ENCODE results near the gene PIGK.
"Not testable (repeated sequence)": the region's sequence is repeated elsewhere in the genome, so short reads cannot be mapped to it uniquely, and the experiment has no call there.

The PIGK gene

GRCh38 chr1:77193951-77194350 is 25.3 kb downstream of the PIGK start:
- DNase-seq (ENCODE audit: low read depth) = no peak

GRCh38 chr1:77188770-77189169 is 30.5 kb downstream of the PIGK start:
- no peak for DNase-seq (ENCODE audit: low read depth)

DNA sequence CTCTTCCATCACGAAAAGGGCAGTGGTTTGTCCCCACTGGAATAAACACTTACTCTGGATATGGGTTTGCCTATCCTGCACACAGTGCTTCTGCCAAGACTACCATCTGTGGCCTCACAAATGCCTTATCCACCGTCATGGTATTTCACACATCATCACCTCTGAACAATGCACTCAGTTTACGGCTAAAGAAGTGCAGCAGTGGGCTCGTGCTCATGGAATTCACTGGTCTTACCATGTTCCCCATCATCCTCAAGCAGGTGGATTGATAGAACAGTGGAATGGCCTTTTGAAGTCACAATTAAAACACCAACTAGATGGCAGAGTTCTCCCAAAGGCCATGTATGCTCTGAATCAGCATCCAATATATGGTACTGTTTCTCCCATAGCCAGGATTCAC is 32.3 kb downstream of the PIGK start:
- DNase-seq (ENCODE audit: low read depth) = not testable (repeated sequence)

- no peak for DNase-seq (ENCODE audit: low read depth)
These were observed 37.1 kb downstream of the PIGK start for GRCh38 chr1:77182083-77182482.

DNA sequence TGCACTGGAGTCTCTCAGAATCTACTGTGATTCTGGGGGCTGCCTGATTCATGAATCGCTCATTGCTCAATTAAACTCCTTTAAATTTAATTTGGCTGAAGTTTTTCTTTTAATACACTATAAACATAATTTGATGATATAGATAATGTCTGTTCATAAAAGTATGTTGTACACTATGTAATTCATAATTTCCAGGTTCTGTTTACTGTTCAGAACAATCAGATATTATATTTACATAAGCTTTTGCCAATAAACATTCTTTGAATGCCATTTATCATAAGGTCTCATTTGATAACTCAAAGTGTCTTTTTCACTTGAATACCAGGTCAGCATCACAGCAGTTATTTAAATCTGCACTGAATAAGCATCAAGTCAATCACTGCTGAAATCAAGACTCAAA is 39.6 kb downstream of the PIGK start:
- DNase-seq (ENCODE audit: low read depth) = no peak

DNA sequence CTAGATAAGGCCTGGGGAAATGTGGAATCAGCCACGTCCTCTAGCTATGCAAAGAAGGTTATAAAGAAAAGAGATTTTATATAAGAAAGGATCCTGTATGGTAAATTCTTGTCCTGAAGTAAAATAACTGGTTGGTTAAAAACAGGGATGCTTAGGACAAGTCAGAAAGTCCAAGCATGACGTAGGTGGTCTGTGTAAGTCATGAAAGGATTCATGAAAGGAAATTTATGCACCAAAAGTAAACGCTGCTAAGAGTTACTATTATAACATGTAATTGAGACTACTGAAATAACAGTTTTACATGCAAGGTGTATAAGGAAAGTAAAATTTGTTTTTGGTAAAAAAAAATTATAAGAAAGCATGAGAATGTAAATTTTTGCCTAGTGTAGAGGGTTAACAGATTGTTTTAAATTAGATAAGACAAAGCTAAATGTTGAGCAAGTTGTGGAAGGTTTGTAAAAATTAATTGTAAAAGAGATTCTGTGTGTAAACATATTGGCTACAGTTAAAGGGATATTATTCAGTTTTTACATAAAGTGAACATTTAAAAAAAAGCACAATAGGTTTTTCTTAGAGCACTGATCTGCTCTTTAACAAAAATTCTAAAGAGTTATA is 43.9 kb downstream of the PIGK start:
- DNase-seq (ENCODE audit: low read depth) = no peak

DNA sequence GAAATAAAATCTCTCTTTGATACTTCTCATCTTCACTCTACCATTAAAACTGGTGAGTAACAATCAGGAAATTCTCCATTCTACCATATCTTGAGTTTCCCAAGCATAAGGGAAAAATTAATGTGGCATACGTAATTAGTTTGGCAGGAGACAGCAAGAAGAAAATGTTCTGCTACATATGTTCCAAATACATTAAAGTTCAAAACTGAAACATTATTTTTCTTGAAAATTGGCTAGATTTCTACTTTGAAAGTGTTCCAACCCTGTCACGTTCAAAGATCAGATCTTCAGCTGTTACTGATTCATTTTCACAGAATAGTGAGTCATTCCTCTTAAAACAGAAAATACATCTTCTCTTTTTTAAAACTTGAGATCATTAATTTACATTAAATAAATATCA is 48.5 kb downstream of the PIGK start:
- DNase-seq (ENCODE audit: low read depth) = peak; percentile 55

- DNase-seq (ENCODE audit: low read depth) = no peak
These were observed 50.9 kb downstream of the PIGK start for GRCh38 chr1:77168358-77168757.

- DNase-seq (ENCODE audit: low read depth) = no peak
These were observed 54.7 kb downstream of the PIGK start for GRCh38 chr1:77164434-77164944.

DNA sequence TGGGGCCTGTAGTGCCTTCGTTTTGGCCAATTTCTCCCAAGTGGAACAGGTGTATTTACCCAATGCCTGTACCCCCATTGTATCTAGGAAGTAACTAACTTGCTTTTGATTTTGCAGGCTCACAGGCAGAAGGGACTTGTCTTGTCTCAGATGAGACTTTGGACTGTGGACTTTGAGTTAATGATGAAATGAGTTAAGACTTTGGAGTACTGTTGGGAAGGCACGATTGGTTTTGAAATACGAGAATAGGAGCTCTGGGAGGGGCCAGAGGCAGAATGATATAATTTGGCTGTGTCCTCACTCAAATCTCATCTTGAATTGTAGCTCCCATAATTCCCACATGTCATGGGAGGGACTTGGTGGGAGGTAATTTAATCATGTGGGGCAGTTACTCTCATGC is 59.5 kb downstream of the PIGK start:
- not testable (repeated sequence) for DNase-seq (ENCODE audit: low read depth)

GRCh38 chr1:77156214-77156613 is 63.0 kb downstream of the PIGK start:
- DNase-seq (ENCODE audit: low read depth) = no peak

DNA sequence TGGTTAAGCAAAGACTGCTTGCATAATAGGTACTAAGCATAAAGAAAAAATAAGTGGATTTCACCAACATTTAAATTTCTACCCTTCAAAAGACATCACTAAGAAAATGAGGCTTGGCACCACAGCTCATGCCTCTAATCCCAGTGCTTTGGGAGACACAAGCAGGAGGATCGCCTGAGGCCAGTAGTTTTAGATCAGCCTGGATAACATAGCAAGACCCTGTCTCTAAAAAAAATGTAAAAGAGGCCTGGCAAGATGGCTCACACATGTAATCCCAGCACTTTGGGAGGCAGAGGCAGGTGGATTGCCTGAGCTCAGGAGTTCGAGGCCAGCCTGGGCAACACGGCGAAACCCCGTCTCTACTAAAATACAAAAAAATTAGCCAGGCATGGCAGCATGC is 73.0 kb downstream of the PIGK start:
- no peak for DNase-seq (ENCODE audit: low read depth)

DNA sequence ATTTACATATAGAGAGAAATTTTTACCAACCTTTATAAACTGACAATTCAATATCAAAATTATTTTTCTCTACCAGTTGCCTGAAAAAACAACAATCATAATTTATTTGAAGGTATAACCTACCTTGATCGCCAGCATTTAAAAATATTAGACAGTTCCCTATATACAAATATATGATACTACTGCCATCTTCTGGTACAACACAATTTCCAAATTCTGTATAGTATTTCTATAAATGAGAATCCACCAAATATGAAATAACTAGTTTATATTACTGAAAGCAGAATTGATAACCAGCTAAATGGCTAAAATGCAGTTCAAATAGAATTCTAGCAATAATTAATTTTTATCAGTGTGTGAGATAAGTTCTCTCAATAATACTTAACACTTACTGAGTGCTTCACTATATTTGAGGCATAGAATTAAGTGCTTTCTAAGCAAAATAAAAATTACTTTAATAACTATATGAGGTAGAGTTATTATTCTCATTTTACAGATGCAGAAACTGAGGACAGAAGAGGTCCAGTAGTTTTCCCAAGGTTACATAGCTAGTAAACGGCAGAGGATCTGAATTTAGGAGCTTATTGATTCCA is 75.6 kb downstream of the PIGK start:
- DNase-seq (ENCODE audit: low read depth) = no peak

GRCh38 chr1:77139389-77139788 is 79.8 kb downstream of the PIGK start:
- DNase-seq (ENCODE audit: low read depth) = no peak

GRCh38 chr1:77134359-77134758 is 84.9 kb downstream of the PIGK start:
- DNase-seq (ENCODE audit: low read depth) = no peak

DNA sequence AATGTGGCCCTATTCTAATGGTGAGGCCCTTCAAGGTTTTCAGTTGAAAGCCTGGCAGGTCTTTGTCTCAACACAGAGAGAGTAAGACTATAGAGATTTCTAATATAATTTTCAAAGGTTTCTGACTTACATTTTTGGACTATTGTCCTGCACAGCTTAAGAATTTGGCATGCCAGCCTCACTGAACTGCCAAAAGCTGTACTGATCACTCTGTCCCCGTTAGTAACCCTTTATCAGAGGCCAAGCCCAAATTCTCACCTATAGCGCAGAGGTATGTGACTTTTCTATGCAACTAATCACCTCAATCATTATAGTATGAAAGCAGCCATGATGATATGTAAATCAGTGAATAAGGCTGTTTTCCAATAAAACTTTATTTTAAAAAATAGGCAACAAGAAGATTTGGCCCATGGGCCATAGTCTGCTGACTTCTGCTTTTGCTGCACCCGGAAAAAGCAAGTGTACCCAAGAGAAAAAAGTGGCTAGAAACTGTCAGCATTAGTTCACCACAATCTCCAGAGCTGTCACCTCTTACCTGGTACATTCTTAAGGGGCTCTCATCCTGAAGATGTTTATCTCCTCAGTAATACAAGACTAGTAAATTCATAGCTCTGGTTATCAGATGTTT is 85.4 kb downstream of the PIGK start:
- no peak for DNase-seq (ENCODE audit: low read depth)

DNA sequence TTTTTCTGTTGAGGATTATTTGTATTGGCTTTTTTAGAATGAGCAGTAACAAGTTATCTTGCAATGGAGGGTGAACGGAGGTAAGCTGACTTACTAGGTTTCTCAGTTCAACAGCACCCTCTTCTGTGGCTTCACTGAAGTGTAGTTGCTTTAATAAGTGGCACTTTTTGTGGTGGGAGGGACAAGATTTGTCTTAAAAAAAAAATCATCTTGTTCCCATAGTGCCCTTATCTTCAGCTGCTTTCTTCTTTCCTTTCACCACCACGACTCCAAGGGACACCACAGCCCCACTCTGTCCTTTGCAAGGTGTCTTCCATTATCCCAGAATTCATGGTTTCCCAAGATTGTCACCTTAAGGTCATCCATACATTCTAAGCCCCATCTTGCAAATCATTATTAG is 92.9 kb downstream of the PIGK start:
- peak; percentile 35 for DNase-seq (ENCODE audit: low read depth)

DNA sequence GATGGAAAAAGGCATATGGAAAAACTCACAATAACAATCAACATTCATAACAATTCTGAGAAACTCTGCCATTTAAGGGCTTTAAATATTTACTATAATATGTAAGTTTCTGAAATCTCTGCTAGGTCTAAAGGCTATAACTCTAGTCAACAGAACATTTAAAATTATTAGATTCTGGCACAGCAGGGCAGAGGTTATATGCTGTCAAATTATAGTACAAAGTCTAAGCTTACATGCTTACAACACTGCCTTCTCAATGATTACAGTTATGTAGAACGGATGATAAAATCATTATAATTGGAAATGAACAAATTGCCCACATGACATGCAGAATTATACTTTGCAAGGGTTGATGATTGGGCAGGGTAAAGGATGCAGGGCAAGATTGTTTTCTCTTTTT is 97.7 kb downstream of the PIGK start:
- DNase-seq (ENCODE audit: low read depth) = no peak

DNA sequence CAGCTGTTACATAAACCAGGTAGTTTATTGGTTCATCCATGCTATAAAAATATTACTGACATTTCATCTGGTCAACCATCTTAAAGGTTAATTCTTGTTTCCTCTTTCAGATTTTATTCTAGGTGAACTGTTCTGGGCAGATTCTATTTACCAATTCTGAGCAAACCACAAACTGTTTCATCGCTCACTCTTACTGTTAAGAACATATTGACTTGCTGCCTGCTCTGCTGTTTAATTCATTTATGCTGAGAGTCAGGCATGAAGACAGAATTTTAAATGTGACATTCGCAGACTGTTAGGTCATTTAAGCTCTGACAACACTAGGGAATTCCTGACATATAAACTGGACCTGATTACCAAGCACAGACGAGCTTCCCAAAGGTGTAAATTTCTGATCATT is 98.3 kb downstream of the PIGK start:
- no peak for DNase-seq (ENCODE audit: low read depth)

DNA sequence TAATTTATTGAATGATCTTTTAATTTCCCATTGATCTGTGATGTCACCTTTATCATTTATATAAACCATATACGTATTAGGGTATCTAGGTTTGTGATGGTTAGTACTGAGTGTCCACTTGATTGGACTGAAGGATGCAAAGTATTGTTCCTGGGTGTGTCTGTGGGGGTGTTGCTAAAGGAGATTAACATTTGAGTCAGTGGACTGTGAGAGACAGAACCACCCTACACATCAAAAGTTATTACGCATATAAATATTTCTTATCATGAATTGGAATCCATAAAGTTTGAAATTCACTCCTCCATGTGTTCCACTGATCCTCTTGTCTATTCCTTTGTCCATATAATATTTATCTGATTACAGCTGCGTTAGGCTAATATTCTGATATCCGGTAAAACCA is 100.5 kb downstream of the PIGK start:
- no peak for DNase-seq (ENCODE audit: low read depth)

DNA sequence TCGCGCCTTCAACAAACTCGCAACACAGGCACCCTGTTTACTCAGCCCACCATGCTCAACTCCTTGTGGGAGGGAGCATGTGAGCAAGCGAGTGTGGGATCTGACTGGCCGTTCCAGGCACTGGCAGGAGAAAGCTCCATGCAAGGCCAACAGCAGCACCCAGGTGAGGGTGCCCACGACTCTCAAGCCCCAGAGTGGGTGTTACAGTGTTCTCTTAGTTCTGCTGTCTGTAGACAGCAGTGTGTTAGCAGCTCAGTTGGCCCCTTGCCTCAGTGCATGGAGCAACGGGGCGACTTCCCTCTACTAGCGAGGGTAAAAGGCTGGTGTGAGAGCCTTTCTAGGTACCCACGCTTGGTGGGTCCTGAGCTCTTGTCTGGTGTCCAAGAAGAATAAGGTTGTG is 114.6 kb downstream of the PIGK start:
- DNase-seq (ENCODE audit: low read depth) = no peak

DNA sequence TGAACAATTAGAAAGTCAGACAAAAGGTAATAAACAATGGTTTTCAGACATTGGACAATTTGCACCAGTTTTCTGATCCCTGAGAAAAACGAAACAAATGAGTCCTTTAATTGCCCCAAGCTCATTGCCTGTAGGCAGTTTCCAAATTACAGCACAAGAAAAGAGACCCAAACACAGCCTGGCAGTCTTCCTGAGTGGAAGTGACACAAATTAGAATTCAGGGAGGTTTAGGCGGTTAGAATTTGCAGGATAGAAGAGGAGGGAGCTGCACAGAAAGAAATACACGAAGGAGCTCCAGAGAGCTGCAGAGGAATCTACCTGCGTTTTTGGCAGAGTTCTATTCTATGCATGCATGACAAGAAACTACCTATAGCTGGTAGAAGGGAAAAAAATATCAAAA is 115.7 kb downstream of the PIGK start:
- no peak for DNase-seq (ENCODE audit: low read depth)

GRCh38 chr1:77100875-77101274 is 118.4 kb downstream of the PIGK start:
- no peak for DNase-seq (ENCODE audit: low read depth)

Data from GM04504 (cell line).